HepG2 (cell line): ENCODE measurements around the gene OXLD1. TPM values are rescaled to one million over a fixed set of nuclear protein-coding genes. Genes with fewer than 3 reads are reported as not detected.

Experiments used
- ASH2L ChIP-seq: fragments of 300-600, 200-600 bp; sonication (generic); IDR thresholded peaks from 2 replicates; pipeline ENCODE4 v1.7.0; 2017; ENCODE audit warnings: low read depth, mild to moderate bottlenecking, moderate library complexity, mixed read lengths, low read length; ENCODE audit not compliant: insufficient read length
- ATM ChIP-seq: fragments of 450-650 bp; IDR thresholded peaks from 2 replicates; pipeline ENCODE4 v1.7.1; 2017; ENCODE audit warnings: mild to moderate bottlenecking, borderline replicate concordance
- CCDC6 ChIP-seq: sonication (generic); formaldehyde crosslinking; IDR thresholded peaks from 2 replicates; pipeline ENCODE4 v1.8.1; 2022; ENCODE audit warnings: mild to moderate bottlenecking, missing genetic modification reagents, moderate library complexity
- DMTF1 ChIP-seq: sonication (generic); formaldehyde crosslinking; IDR thresholded peaks from 2 replicates; pipeline ENCODE4 v1.4.0; 2020; ENCODE audit warnings: mild to moderate bottlenecking, missing genetic modification reagents
- DZIP1 ChIP-seq: sonication (generic); formaldehyde crosslinking; IDR thresholded peaks from 2 replicates; pipeline ENCODE4 v1.5.0; 2020; ENCODE audit warnings: mild to moderate bottlenecking, missing genetic modification reagents
- GABPB1 ChIP-seq: IDR thresholded peaks from 2 replicates; pipeline ENCODE4 v1.6.1; 2016; ENCODE audit warnings: mild to moderate bottlenecking, missing genetic modification reagents, moderate library complexity, missing compliant biosample characterization
- GLI4 ChIP-seq: sonication (generic); formaldehyde crosslinking; IDR thresholded peaks from 2 replicates; pipeline ENCODE4 v1.5.1; 2020; ENCODE audit warnings: missing genetic modification reagents, mild to moderate bottlenecking, moderate library complexity, borderline replicate concordance
- HNRNPK ChIP-seq: fragments of 200-400 bp; formaldehyde crosslinking; IDR thresholded peaks from 2 replicates; pipeline ENCODE4 v1.6.1; 2018; ENCODE audit warnings: low read length, low read depth, moderate library complexity, mild to moderate bottlenecking; ENCODE audit not compliant: poor library complexity, severe bottlenecking
- MTERF4 ChIP-seq: sonication (generic); formaldehyde crosslinking; IDR thresholded peaks from 2 replicates; pipeline ENCODE4 v1.8.0; 2023; ENCODE audit warnings: mild to moderate bottlenecking, missing genetic modification reagents
- POGK ChIP-seq: sonication (generic); formaldehyde crosslinking; conservative IDR thresholded peaks from 2 replicates; pipeline ENCODE4 v1.8.0; 2022; ENCODE audit warnings: mild to moderate bottlenecking, moderate library complexity, missing genetic modification reagents
- RXRB ChIP-seq: IDR thresholded peaks from 2 replicates; pipeline ENCODE4 v1.6.1; 2016; ENCODE audit warnings: borderline replicate concordance, missing genetic modification reagents, missing compliant biosample characterization
- SRY ChIP-seq: sonication (generic); formaldehyde crosslinking; IDR thresholded peaks from 2 replicates; pipeline ENCODE4 v1.8.0; 2022; ENCODE audit warnings: mild to moderate bottlenecking, missing genetic modification reagents
- THAP7 ChIP-seq: sonication (generic); formaldehyde crosslinking; IDR thresholded peaks from 2 replicates; pipeline ENCODE4 v1.8.1; 2023; ENCODE audit warnings: mild to moderate bottlenecking, missing genetic modification reagents
- ZFX ChIP-seq: sonication (generic); formaldehyde crosslinking; IDR thresholded peaks from 2 replicates; pipeline ENCODE4 v1.4.0; 2020; ENCODE audit warnings: mild to moderate bottlenecking, low read depth, missing genetic modification reagents, moderate library complexity
- ZFY ChIP-seq: sonication (generic); formaldehyde crosslinking; IDR thresholded peaks from 2 replicates; pipeline ENCODE4 v1.4.0; 2020; ENCODE audit warnings: missing genetic modification reagents
- ZNF616 ChIP-seq: sonication (generic); formaldehyde crosslinking; IDR thresholded peaks from 2 replicates; pipeline ENCODE4 v1.5.0; 2020; ENCODE audit warnings: low read depth, mild to moderate bottlenecking, missing genetic modification reagents
- ZNF891 ChIP-seq: sonication (generic); formaldehyde crosslinking; IDR thresholded peaks from 2 replicates; pipeline ENCODE4 v1.5.0; 2020; ENCODE audit warnings: mild to moderate bottlenecking, missing genetic modification reagents
- polyA plus RNA-seq, 8 experiments: library from polyadenylated mRNA; depleted of rRNA in 3 of 8; stranded (reverse) in 7 of 8; unstranded in 1 of 8; fragments of >200 nt; fragmentation: Illumina TruSeq in 4 of 8; extraction: Trizol in 4 of 8; gene quantifications; 2 replicates each; pipeline versions ENCODE4 v1.2.1 to v1.2.3, GENCODE V29; 2011 to 2016; ENCODE audit warnings: low read depth in 4 of 8, missing spikeins in 1 of 8, mixed read lengths in 1 of 8; ENCODE audit not compliant: insufficient read depth in 1 of 8
- total RNA-seq, 5 experiments: library from RNA; depleted of rRNA; stranded (reverse); fragments of >200 nt; fragmentation: Illumina TruSeq; extraction: Trizol; gene quantifications; 2 replicates each; pipeline ENCODE4 v1.2.3, GENCODE V29; 2016; ENCODE audit warnings: low read depth in 1 of 5

The OXLD1 gene
- total and polyA plus RNA-seq, 2 of the 13 experiments (the other 11 are each of a cell fraction or from before 2014, with no cell fraction given), result 27.1 to 37.5 TPM

GRCh38 chr17:81652906-81653771 is 13.3 kb downstream of the OXLD1 start (continued):
- TF ChIP-seq MTERF4 (CRISPR knock-in tag) (no peak), RXRB (CRISPR knock-in tag) (no peak), ZNF616 (CRISPR knock-in tag) (0 out of 2 replicates have a peak, but pooled peaks have one; percentile 35), ZFY (no peak), ZNF891 (CRISPR knock-in tag) (no peak), ASH2L (no peak), GABPB1 (CRISPR knock-in tag) (peak; percentile 49; the same call in 1 of the 2 replicates), CCDC6 (CRISPR knock-in tag) (no peak), DMTF1 (CRISPR knock-in tag) (no peak), ATM (no peak), ZFX (peak; percentile 46; the same call in 1 of the 2 replicates), HNRNPK (peak; percentile 28), DZIP1 (CRISPR knock-in tag) (0 out of 2 replicates have a peak, but pooled peaks have one; percentile 1), SRY (CRISPR knock-in tag) (no peak), GLI4 (CRISPR knock-in tag) (0 out of 2 replicates have a peak, but pooled peaks have one; percentile 47), THAP7 (CRISPR knock-in tag) (no peak), POGK (CRISPR knock-in tag) (0 out of 2 replicates have a peak, but pooled peaks have one; percentile 24)
